CD4-positive, alpha-beta T cell treated with Interleukin-6 at 100 ng/mL for 8 hours (primary cell): ENCODE measurements around the gene METTL15.
"Not testable (repeated sequence)": the region's sequence is repeated elsewhere in the genome, so short reads cannot be mapped to it uniquely, and the experiment has no call there.

ENCODE experiments used
- DNase-seq: peaks from one replicate; pipeline ENCODE4 v3.0.0-alpha.2; 2020; ENCODE audit warnings: mixed read lengths, low spot score

The METTL15 gene

DNA sequence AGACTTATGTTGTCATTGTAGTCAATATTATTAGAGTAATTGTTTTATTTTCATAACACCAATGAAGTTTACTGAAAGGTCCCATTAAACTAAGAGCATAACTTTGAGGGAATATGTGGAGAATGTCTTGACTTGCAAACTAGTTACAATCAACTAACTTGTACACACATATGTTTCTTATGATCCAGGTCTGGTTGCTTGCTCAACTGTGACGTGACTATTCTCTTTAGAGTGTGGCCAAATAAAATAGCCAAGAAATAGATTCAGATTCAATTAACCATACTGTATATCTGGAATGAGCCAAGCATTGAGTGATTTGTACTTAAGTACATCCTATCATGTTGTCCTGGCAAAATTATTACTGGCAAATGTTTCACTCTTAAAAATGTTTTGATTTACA is 101.7 kb downstream of the METTL15 start:
- no peak for DNase-seq

- DNase-seq, result not testable (repeated sequence)
Observed at GRCh38 chr11:28222063-28222462, 113.9 kb downstream of the METTL15 start.

DNA sequence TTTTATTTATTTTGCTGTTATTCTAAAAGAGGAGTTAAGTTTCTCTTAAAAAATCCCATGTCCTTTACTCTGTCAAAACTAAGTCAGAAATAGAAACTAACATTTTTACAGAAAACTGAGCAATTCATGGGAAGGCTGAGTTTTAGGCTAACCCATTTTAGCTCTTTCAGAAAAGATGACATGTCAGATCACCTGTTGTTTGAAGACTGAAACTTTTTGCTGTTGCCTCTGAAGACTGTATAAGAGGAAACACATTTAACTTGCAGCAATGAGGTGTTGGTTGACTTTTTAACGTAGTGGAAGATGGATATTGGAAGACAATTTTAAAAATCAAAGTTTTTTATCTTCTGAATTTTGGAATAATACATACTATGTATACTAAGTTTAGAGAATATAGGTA is 115.4 kb downstream of the METTL15 start:
- no peak for DNase-seq

- DNase-seq, result no peak
Observed at GRCh38 chr11:28223994-28224393, 115.8 kb downstream of the METTL15 start.

- DNase-seq, result no peak
Observed at GRCh38 chr11:28227460-28227859, 119.3 kb downstream of the METTL15 start.

- DNase-seq, result no peak
Observed at GRCh38 chr11:28228196-28228895, 120.2 kb downstream of the METTL15 start.

DNA sequence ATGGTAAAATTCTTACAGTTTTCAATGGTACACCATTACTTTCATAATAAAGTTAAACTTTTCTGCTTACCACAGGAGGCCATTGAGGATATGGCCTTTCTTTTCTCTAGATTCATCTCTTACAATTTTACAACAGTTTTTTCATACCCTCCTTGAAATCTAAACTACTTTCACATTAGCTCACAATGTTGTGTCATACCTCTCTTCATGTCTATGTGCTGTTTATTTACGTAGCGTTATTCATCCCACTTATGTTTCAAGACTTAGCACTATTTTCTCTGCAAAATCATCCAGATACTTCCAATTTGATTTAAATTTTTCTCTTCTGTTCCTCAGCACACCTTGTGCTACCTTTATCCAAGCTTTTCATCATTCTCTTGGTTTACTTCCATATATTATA is 123.3 kb downstream of the METTL15 start:
- no peak for DNase-seq

GRCh38 chr11:28232649-28233048 is 124.5 kb downstream of the METTL15 start:
- no peak for DNase-seq

DNA sequence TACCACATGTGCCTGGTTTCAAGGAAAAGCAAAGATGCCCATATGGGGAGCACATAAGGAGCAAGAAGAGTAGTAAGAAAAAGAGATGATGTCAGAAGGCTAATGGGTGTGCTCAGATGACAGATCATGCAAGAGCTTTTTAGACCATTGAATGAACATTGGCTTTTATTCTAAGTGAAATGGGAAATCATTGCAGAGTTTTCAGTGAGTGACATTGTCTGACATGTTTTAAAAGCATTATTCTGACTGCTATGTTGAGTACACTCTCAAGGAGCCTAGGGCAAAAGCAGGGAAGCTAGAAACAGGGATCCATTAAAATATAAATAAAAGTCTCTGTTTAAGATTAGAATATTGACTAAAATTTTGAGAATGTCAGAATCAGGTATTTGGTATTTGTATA is 133.6 kb downstream of the METTL15 start:
- DNase-seq, result no peak

DNA sequence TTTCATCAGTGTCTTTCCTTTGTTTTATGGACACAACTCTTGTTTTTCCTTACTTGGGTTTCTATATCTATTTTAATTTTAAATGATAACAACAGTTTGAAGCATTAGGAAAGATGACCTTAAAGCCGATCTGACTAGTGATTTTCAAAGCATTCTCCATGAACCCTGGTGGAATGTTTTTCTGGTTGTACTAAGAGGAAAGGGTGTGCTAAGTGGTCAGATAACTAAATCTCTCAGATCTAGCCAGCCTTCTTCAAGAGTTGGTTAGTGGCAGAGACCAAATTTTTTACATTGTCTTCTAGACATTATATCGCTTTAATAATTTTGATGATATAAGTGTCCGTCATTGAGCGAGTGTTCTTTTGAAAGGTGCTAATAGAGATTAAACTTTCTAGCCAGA is 134.4 kb downstream of the METTL15 start:
- DNase-seq, result no peak

DNA sequence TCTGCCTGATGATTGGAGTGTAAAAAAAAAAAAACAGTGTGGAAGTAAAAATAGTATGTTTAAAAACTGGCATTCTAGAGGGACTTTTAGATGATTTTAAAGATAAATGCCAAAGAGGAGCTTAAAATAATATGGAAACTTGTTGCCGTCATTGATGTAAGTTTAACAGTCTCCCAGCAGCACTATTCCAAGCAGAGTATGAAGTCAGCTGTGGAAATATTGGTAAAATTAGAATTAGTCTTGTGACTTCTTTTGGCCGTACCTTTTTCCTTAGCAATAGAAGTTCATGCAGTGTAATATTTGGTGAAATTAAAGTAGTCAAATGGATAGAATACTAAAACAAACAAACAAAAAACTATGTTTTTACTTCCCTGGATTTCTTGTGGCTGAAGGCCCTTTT is 134.9 kb downstream of the METTL15 start:
- DNase-seq, result no peak

DNA sequence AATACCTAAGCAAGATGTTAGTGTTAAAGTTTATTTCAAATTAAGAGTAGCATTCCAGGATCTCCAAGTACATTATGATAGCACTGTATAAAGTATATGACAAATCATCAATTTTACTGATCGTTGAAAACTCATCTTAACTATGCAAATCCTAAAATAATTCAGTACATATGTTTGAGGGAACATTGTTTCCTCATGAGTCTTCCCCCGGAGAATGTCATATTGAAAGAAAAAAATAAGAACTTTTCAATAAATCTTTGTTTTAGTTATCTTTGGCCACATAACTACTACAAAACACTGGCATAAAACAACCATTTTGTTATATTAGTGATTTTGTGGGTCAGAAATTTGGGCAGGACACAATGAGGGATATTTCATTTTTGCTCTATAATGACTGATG is 135.4 kb downstream of the METTL15 start:
- no peak for DNase-seq

DNA sequence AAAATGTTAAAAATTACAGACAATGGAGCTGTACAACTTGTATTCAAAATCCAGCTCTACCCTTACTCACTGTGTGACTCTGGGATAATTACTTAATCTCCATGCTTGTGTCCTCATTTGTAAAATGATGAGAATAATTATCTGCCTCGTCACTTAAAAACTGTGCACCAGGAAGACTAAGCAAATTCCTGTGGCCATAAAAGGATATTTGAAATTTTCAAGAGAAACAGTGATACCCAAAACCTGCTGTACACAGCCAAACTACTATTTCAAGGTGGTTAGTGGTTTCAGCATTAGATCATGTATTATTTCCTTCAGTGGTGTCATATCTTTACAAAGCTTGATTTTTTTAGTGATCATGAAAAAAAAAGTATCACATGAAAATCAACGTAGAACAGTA is 136.9 kb downstream of the METTL15 start:
- DNase-seq, result no peak

DNA sequence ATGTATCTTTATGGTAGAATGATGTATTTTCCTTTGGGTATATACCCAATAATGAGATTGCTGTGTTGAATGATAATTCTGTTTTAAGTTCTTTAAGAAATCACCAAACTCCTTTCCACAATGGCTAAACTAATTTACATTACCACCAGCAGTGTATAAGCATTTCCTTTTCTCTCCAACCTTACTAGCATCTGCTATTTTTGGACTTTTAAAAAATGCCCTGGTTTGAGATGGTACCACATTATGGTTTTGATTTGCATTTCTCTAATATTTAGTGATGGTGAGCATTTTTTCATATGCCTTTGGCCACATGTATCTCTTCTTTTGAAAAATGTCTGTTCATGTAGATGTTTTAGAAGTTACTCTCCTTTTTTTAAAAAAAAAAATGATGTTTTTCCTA is 142.0 kb downstream of the METTL15 start:
- DNase-seq, result no peak

DNA sequence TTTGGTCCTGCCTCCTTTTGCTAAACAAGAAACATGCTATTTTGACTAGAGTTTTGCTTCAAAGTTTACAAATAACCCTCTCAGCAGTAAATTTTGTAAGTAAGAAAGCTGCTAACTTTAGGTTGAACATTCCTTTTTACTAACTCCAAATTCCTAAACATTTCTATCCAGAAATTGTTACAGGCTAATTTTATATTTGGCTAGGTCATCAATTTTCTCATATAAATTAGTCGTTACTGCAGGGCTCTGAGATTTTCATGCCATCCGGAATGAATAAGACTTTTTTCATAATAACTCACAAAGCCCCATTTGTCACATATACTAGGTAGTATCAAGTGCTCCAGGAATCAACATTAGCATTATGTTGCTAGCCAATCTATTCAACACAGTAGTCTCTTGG is 143.1 kb downstream of the METTL15 start:
- DNase-seq, result no peak

DNA sequence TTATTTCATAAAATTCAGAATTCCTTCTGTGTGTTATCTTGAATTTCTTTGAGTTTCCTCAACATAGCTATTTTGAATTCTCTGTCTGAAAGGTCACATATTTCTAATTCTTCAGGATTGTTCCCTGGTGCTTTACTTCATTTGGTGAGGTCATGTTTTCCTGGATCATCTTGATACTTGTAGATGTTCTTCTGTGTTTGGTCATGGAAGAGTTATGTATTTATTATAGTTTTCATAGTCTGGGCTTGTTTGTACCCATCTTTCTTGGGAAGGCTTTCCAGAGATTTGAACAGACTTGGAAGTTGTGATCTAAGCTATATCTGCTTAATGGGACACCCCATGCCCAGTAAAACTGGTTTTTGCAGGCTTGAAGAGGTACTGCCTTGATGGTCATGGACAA is 149.6 kb downstream of the METTL15 start:
- DNase-seq, result no peak

DNA sequence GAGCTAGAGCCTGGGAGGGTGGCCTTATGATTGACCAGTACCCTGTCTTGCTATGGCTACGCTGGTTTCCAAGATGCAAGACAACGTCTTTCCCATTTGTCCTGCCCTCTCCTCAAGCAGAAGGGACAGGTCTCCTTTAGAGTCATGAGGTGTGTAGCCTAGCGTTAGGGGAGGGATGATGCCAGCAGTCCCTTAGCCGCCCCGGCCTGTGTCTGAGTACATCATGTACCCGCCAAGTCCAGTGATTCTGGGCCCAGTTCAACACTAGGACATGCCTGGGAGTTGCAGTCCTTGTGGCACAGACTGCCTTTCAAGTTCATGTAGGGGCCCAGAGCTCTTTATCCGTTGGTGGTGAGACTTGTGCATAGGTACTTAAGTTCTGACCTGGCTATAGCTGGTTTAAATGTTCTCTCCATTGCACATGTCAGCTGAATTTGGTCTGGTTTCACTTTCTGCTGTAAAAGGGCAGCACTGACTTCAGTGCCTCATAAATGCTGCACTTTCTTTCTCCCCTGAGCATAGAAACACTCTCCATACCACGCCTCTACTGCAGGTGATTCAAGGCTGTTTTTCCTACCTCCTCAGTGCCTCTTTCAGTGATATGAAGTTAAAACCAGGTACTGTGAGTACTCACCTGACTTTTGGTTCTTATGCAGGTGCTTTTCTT is 151.1 kb downstream of the METTL15 start:
- DNase-seq, result no peak

DNA sequence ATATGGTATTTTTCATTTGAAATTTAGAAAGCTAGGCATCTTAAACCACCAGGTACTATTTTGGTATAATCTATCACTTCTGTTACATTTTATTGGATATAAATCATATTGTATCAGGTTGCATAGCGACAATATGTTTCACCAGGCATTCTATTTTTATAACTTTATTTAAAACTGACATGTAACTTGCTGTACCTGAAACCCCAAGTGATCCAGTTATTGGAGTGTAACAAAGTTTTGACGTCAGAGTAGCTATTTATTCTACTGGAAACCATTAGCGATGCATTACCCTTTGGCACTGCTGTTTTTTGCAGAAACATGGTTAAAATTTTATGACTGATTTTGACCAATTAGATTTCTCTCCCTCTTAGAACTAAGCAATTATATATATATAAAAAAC is 160.7 kb downstream of the METTL15 start:
- DNase-seq, result no peak

DNA sequence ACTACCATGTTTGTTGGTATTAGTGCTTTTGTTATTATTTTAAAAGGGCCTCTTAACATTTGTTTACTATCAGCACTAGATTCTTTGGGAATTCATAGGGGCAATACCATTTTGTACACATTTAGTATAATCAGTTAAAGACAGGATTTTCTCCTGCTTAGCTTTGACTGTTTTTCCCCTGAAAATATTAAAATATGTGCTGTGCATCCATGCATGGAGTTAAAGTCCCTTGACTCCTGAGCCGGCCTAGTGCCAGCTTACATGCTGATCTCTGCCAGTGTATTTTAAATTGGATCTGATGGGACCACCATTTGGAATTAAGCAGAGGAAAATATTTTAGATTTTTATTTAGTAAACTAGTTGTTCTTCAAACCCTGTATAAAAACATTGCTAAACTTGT is 161.4 kb downstream of the METTL15 start:
- no peak for DNase-seq

- not testable (repeated sequence) for DNase-seq
Observed at GRCh38 chr11:28272247-28272646, 164.1 kb downstream of the METTL15 start.

- DNase-seq, result no peak
Observed at GRCh38 chr11:28274216-28274615, 166.0 kb downstream of the METTL15 start.

GRCh38 chr11:28284196-28284595 is 176.0 kb downstream of the METTL15 start:
- DNase-seq, result no peak

- DNase-seq, result no peak
Observed at GRCh38 chr11:28289444-28289843, 181.3 kb downstream of the METTL15 start.

DNA sequence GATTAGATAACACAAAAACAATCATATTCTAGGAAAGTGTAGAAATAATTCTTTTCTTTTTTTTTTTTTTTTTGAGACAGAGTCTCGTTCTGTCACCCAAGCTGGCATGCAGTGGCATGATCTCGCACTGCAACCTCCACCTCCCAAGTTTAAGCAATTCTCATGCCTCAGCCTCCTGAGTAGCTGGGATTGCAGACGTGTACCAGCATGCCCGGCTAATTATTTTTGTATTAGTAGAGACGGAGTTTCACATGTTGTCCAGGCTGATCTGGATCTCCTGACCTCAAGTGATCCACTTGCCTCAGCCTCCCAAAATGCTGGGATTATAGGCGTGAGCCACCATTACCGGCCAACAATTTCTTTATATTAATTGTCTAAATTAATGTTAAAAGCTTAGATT is 182.8 kb downstream of the METTL15 start:
- not testable (repeated sequence) for DNase-seq
